Right forelimb (tissue), 1 donor: ENCODE measurements around the gene TRIM67.

Experiments
- DNase-seq: peaks from one replicate; pipeline ENCODE4 v3.0.0-alpha.2; 2018

Gene TRIM67

DNA sequence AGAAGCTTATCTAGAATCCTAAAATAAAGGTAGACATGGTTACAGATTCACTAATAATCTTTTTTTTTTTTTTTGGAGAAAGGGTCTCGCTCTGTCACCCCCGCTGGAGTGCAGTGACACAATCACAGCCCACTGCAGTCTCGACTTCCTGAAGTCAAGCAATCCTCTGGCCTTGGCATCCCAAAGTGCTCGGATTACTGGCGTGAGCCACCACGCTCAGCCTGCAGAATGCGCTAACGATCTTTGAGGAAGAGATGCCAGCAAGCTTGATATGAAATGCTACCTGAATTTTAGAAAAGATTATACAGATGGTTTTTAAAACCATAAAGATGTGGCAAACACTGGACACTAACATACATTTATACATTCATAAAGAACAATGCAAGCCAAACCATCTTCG is 75.1 kb downstream of the TRIM67 start:
- DNase-seq: no peak

DNA sequence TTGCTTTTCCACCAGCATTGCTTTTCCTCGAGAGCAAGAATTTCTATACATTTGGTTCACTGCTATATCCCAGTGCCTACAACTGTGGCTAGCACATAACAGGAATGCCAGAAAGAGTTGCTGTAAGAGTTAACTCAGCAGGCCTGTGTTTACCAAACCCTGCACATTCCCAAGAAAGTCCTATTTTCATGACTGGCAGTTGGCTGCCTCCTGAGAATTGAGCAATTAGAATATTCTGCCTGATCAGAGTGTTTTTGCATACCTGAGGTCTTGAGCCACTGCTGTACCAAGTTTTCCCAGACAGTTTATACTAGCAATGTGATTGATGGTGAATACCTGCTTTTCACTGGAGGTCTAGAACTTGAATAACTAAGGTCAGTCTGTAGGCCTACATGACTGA is 76.4 kb downstream of the TRIM67 start:
- no peak for DNase-seq

DNA sequence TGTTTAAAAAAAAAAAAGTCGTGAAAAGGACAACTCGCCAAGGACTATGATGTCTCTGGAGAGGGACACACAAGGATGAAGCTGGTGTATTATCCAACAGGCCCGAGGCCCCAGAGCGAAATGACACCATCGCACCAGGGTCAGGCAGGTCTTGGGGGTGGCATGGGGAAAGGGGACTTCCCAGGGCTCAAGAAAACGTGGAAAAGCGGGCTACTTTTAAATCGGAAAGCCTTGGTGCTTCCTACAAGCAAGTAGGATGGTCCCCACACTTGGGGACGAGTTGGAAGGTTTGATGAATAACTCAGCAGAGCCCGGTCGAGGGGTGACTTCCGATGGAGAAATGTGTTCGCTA is 78.6 kb downstream of the TRIM67 start:
- DNase-seq: no peak

DNA sequence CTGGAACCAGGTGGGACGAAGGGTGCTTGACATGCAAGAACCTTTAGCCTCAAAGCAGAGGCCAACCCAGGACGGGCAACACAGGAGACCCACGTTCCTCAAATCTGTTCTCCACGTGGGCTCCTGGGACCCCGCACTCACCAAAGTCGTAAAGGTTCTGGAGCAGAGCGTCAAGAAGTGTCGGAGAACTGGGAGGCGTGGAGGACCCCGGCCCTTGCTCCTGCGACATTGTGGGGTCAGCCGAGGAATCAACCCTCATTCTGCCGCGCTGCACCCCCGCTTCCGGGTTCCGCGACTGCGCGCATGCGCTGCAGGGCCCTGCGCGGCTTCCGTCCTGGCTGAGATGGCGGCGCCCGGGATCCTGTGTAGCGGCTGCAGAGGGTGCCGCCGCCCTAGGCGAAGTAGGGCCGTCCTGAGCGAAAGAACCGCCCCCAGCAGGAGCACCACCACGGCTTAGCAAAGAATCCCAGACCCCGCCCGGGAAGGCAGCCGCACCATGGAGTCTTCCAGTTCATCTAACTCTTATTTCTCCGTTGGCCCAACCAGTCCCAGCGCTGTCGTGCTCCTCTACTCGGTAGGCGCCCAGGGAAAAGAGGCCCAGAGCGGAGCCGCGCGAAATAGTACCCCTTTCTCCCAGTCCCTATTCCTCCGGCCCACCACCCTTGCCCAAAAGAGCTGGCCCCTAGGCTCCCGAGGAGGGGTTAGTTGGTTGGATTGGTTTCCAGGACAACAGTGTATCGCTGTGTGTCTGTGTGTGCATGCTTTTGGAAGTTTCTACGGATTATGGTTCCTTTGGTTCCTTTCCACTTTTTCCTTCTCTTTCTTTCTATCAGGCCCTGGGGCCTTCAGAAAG is 79.3 kb downstream of the TRIM67 start, which contains the start of gene GNPAT:
GNPAT (plus strand) TSS at position 330 of the 853 bp plus-strand sequence; CDS start at position 497, 167 bp downstream.
- peak; percentile 94 for DNase-seq

DNA sequence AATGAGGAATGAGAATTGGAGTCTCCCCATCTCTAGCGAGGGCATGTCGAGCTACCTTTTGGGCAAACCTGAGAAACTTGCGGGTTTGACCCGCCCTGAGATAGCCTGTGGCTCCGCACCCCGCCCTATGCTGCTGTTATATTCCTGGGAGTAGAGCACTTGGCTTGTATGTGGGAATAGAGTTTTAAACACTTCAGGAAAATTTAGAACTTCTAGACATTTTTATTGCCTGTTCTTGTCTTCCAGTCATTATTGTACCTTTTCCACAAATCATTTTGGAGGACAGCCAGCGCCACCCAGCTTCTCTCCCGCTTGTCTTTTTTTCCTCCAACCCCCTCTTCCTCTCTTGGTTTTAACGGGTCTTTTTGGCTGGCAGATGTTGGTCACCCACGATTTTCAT is 79.9 kb downstream of the TRIM67 start:
- no peak for DNase-seq

DNA sequence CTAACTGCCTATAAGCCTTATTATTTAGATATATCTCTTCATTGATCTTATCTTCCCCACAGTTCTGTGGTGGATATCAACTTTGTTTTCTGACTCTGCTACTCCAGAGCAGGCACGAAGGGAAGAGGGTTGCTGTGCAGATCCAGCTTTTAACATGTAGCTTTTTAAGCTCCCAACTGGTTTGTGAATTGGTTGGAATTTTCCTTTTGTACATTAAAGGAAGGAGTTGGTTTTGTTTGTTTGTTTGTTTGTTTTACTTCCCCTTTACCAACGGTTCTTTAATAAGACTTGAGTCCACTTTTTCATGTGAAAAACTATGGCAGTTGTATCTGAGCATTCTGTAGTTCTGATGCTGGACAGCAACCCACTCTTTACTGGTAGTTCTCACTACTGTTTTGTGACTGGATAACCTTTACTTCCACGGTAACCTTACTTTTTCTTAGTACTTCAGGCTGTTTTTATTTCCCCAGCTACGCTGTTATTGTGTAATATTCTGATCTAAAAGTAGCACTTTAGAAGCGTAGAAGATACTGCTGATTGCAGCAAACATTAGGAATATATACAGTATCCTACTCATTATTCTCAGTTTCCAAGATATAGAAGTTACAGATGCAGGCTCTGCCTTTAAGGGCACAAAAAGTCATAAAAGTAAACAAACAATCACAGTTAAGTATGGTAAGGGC is 80.8 kb downstream of the TRIM67 start:
- DNase-seq: no peak

DNA sequence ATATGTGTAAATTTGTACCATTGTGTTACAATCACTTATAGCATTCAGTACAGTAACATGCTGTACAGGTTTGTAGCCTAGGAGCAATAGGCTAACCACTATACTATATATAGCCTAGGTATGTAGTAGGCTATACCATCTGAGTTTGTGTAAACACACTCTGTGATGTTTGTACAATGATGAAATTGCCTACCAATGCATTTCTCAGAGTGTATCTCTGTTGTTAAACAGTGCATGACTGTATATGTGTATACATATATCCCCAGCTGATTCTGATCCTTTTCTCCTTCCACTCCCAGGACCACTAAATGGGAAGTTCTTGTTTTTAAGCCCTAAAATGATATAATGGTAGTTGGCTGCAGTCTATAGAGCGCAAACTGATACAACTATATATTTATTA is 86.9 kb downstream of the TRIM67 start:
- no peak for DNase-seq

DNA sequence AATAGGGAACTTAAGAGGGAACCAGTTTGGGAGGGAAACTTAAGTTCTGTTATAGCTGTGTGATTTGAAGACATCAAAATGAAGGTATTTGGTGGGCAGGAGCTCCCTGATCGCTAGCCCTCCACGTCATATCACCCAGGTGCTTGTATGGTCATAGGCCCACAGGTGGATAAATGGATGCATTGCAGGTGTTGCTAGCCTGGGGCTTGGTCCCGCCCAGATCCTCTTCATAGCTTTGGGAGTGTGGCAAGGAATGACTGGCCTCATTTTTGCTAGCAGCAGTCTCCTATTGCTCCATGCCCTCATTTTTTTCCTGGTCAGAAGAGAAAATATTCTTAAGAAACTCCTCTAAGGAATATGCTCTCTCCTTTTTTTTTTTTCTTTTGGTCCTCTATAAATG is 90.5 kb downstream of the TRIM67 start:
- DNase-seq: no peak

DNA sequence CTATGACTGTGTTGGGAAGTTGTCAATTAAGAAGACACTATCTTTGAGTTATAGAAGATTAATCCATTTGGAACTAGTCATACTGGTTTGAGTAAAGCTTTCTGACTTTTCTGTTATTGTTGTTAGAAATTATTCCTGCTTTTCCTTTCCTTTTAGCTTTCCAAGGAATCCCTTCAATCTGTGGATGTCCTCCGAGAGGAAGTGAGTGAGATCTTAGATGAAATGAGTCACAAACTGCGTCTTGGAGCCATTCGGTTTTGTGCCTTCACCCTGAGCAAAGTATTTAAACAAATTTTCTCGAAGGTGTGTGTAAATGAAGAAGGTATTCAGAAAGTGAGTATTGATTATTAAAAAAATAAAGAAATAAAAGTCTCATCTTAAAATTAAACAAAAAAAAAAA is 98.5 kb downstream of the TRIM67 start:
- no peak for DNase-seq

DNA sequence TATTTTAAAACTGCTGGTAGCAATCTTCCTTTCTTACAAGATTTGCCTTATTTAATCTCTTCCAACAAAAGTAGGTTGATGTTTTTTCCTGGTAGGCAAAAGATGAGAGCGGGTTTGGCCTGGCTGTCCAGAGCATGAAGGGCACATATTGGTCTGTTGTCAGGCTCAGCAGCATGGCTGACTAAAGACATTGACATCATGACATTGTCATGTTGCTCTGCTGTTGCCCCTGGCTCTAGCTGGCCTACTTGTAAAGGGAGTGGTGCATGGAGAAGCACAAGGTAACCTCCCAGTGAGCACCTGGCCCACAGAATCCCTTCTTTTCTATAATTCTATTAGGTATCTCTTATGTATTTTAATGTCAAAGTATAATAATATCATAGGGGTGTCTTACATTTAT is 102.8 kb downstream of the TRIM67 start:
- DNase-seq: no peak

DNA sequence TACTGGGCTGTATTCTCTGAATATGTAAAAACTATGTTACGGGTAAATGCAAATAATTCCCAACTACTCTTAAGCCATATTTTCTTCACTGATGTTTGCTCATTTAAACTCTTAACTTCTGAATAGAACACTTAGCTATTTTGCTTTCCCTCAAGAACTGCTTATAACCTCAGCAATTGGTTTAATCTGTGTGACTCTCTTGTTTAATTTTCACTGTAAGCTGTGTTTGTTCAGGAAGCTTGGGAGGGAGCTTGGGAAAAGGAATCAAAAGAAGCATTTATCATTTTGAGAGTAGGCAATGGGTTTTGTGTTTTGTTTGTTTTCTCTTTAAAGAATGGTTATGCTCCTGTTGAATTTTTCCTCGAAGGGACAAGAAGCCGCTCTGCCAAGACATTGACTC is 103.5 kb downstream of the TRIM67 start:
- no peak for DNase-seq

DNA sequence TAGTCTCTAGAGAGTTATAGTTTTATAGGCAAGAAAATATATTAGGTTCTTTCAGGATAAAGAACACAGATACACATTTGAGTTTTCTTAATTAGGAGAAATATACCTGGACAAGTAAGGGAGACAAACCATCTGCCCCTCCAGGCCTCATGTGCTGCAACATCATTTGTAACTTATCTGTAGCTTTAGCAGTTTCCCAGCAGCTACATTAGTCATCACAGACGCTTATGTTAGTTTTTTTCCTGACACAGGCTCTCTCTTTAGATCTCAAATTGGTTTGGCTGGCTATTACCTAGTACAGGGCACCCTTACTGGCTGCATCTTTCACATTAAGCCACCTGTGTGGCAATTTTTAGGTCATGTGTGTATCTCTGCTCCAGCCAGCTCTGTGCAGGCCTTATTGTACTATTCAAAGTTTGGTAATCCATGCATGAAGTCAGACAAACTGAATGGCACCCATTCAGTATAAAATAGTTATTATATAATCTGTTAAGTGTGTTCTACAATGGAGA is 105.0 kb downstream of the TRIM67 start:
- no peak for DNase-seq
